Tibial nerve (tissue), 4 donors: Measurements from ENCODE around the gene MTTP. TPM values are rescaled to one million over a fixed set of nuclear protein-coding genes. Genes with fewer than 3 reads are reported as not detected.

Source experiments
- DNase-seq, 2 donors: peaks; one replicate each; pipeline ENCODE4 v3.0.0-alpha.2; 2019; ENCODE audit warnings: low spot score in 2 of 2
- H3K27ac ChIP-seq, 4 donors: fragments of 200-600 bp; sonication (generic) in 3 of 4; one replicate each; pipeline ENCODE4 v1.5.1; 2017 to 2019; ENCODE audit warnings: mild to moderate bottlenecking in 1 of 4
- H3K27me3 ChIP-seq, 2 donors: fragments of 200-600 bp; sonication (generic) in 1 of 2; one replicate each; pipeline versions ENCODE4 v1.5.1 to v1.6.0; 2017 to 2019
- H3K36me3 ChIP-seq, 3 donors: fragments of 200-600 bp; sonication (generic); one replicate each; pipeline ENCODE4 v1.5.1; 2018 to 2019
- H3K4me1 ChIP-seq, 4 donors: fragments of 200-600 bp; sonication (generic) in 3 of 4; one replicate each; pipeline ENCODE4 v1.5.1; 2017 to 2019
- H3K4me3 ChIP-seq, 4 donors: fragments of 200-600 bp; sonication (generic) in 3 of 4; one replicate each; pipeline ENCODE4 v1.5.1; 2017 to 2019; ENCODE audit warnings: mild to moderate bottlenecking in 1 of 4, moderate library complexity in 1 of 4
- H3K9me3 ChIP-seq, 4 donors: fragments of 200-600 bp; sonication (generic) in 3 of 4; one replicate each; pipeline ENCODE4 v1.5.1; 2017 to 2019
- EP300 ChIP-seq, 2 donors: sonication (generic); formaldehyde crosslinking; IDR thresholded peaks; one replicate each; pipeline ENCODE4 v1.6.1; 2017; ENCODE audit warnings: antibody characterized with exemption in 2 of 2, mild to moderate bottlenecking in 1 of 2
- POLR2A ChIP-seq, 2 donors: fragments of 450-650 bp; IDR thresholded peaks; one replicate each; pipeline ENCODE4 v1.6.1; 2017; ENCODE audit warnings: antibody characterized with exemption in 2 of 2, mild to moderate bottlenecking in 2 of 2, moderate library complexity in 2 of 2
- WGBS, 2 donors: methylation state at CpG; one replicate each; pipeline ENCODE4 v1.1.5; 2018; 5-methylcytosine and 5-hydroxymethylcytosine counted together
- total RNA-seq, 4 donors: library from RNA; depleted of rRNA; stranded (reverse); fragments of >200 nt; gene quantifications; one replicate each; pipeline ENCODE4 v1.1.0, GENCODE V29; 2016
- TF ChIP-seq, protein P1 (sequence below), 5 experiments: fragments of 200-600 bp in 3 of 5; fragments of 450-650 bp in 2 of 5; sonication (generic) in 3 of 5; IDR thresholded peaks; one replicate each; pipeline ENCODE4 v1.5.1; 2016 to 2019; ENCODE audit warnings: antibody characterized with exemption in 5 of 5, mild to moderate bottlenecking in 3 of 5, moderate library complexity in 2 of 5

Gene MTTP
- total RNA-seq, 4 donors from 2014 or later, result 0.22 to 0.59 TPM; not detected in 2

DNA sequence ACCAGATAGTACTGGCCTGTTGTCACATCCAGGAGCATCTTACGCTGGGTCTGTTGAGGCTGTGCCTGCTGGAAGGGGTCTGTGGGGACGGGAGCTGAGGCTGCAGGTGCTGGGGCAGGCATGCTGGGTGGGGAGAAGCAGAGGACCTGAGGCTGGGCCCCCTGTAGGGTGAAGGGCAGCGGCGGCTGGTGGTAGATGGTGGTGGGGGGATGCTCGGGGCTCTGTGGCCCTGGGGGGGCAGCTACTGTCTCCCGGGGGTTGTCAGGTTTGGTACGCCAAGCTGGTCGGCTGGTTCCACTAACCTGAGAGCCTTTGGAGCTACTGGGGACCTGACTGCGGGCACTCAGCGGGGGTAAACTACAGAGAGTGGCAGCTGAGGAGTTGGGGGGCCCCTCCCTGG, 75.2 kb downstream of the MTTP start:
- no peak for TF ChIP-seq EP300 (IDR thresholded peaks at IDR 0.05)
- TF ChIP-seq POLR2A (IDR thresholded peaks at IDR 0.05), result no peak
- no peak for DNase-seq
- Histone ChIP-seq H3K36me3 (no peaks in the 10 kb centered on the region), H3K4me3 (no peak overlapping the region), H3K27me3 (no peaks in the 10 kb centered on the region), H3K9me3 (peaks cover 0 to 5% (median 0%) of the 10 kb centered on the region in 4 donors), H3K27ac (no peak overlapping the region), H3K4me1 (peaks cover 0 to 2% (median 0%) of the 10 kb centered on the region in 4 donors)
- WGBS, 2 donors, result 88 to 89% methylated on average over 5 to 10 of the region's 10 CpGs

DNA sequence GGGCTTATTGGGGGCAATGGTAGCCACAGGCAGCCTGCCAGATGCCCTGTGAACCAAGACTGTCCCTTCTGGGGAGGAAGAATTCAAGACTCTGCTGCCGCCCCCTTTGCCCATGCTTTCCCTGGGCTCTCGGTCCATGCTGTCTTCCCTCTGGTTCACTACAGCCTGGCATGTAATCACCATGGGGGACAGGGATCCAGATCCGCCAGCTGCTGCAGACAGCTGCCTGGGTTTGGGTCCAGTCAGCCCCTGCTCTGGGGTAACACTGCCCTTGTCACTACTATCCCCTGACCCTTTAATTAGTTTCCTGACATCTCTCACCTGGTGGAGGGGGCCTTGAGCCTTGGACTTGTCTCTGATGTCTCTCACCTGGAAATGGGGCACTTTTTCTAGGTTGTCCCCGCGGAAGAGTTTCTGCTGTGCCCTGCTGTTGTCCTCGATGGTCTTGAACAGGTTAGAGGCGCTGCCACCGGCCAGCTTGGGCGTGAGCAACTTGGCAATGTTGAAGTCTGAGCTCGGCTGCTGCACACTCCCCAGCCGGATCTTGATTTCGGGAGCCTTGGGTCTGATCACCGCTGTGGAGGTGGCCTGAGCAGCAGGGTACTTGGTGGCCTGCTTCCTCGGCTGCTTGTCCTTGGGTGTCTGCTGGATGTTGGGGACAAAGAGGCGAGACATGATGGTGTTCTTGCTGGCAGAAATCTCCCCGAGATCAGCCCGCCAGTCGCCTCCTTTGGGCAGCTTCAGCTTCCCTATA, 76.6 kb downstream of the MTTP start:
- Histone ChIP-seq H3K27me3 (no peaks in the 10 kb centered on the region), H3K27ac (no peak overlapping the region), H3K4me3 (no peak overlapping the region), H3K4me1 (no peaks in the 10 kb centered on the region), H3K9me3 (peaks cover 0 to 5% (median 0%) of the 10 kb centered on the region in 4 donors), H3K36me3 (no peaks in the 10 kb centered on the region)
- WGBS, 2 donors, result 93 to 96% methylated on average over 17 to 18 of the region's 18 CpGs
- TF ChIP-seq, protein P1, sequence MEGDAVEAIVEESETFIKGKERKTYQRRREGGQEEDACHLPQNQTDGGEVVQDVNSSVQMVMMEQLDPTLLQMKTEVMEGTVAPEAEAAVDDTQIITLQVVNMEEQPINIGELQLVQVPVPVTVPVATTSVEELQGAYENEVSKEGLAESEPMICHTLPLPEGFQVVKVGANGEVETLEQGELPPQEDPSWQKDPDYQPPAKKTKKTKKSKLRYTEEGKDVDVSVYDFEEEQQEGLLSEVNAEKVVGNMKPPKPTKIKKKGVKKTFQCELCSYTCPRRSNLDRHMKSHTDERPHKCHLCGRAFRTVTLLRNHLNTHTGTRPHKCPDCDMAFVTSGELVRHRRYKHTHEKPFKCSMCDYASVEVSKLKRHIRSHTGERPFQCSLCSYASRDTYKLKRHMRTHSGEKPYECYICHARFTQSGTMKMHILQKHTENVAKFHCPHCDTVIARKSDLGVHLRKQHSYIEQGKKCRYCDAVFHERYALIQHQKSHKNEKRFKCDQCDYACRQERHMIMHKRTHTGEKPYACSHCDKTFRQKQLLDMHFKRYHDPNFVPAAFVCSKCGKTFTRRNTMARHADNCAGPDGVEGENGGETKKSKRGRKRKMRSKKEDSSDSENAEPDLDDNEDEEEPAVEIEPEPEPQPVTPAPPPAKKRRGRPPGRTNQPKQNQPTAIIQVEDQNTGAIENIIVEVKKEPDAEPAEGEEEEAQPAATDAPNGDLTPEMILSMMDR (IDR thresholded peaks at IDR 0.05), result no peak
- no peak for TF ChIP-seq EP300 (IDR thresholded peaks at IDR 0.05)
- no peak for TF ChIP-seq POLR2A (IDR thresholded peaks at IDR 0.05)
- DNase-seq, result no peak

DNA sequence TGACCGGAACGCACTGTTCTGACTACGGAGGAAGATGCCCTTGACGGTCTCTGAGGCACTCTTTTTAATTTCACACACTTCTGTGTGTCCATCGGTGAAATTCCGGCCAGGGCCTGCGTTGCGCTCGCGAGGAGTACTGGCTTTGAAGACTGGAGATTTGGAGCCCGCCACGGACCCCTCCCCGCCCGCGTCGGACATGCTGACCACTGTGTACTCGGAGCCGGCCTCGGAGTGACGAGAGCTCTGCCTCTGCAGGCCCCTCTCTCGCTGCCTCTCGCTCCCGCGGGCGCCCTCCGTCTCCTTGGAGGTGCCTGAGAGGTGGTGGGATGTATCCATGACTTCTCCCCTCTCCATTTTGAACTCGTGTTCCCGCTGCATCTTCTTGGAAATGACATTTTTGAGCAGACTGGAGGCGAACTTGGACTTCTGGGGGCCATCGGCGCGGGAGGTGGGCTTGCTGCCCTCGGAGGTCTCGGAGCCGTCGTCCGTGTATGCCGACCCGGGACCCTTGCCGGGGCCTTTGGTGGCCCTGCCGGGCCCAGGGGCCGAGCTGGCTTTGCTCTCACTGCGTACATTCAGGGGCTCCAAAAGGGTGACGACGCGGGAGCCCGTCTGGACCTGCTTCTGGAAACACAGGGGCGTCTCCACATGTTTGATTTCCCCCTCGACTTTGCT, 77.3 kb downstream of the MTTP start:
- 95 to 97% methylated on average over 46 to 49 of the region's 49 CpGs for WGBS, 2 donors
- Histone ChIP-seq H3K27ac (no peak overlapping the region), H3K36me3 (no peaks in the 10 kb centered on the region), H3K27me3 (no peaks in the 10 kb centered on the region), H3K4me3 (no peak overlapping the region), H3K4me1 (no peaks in the 10 kb centered on the region), H3K9me3 (peaks cover 0 to 5% (median 0%) of the 10 kb centered on the region in 4 donors)
- TF ChIP-seq, protein P1 (IDR thresholded peaks at IDR 0.05), result no peak
- TF ChIP-seq EP300 (IDR thresholded peaks at IDR 0.05) (no peak), POLR2A (IDR thresholded peaks at IDR 0.05) (no peak)
- no peak for DNase-seq

DNA sequence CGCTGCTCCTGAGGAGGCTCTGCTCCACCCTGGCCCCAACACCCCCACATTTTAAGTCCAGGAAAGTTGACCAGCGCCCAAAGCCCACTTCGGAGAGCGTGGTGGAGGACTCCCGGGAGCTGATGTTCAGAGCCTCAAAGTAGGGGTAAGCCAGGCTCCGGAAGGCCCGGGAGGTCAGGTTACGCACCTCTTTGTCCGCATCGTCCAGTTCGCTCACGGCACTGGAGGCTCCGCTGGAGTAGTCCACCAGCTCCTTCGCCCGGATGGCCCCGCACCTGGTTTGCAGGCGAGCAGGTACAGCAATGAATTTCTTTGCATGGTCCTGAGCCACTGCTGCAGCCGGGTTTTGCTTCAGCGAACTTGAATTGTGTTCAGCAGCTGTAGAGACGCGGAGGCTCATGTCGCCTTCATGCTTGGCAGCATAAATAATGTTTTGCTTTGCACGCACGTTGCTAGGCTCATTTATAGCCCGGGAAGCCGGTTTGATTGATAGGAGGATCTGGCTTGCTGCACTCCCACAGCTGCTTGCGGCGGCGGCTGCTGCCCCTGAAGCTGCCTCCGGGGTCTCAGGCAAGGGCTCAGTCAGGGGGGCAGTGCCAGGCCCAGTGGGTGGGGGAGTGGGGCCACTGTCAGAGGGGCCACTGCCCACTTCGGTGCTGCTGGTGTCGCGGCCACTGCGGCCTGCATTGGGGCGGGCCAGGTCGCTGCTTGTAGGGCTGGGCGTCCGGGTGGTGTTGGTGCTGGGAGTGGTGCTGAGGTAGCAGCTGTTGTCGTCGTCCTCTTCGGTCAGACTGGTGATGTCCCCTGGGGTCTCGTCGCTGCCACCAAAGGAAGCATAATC, 78.2 kb downstream of the MTTP start:
- no peaks in the 10 kb centered on the region for H3K36me3 ChIP-seq
- TF ChIP-seq, protein P1 (IDR thresholded peaks at IDR 0.05), result no peak
- TF ChIP-seq EP300 (IDR thresholded peaks at IDR 0.05) (no peak), POLR2A (IDR thresholded peaks at IDR 0.05) (no peak)
- DNase-seq, result no peak
- no peak overlapping the region for H3K4me3 ChIP-seq
- H3K27ac ChIP-seq, result no peak overlapping the region
- no peaks in the 10 kb centered on the region for H3K4me1 ChIP-seq
- WGBS, 2 donors, result 94 to 96% methylated on average over 37 to 43 of the region's 43 CpGs
- no peaks in the 10 kb centered on the region for H3K27me3 ChIP-seq
- H3K9me3 ChIP-seq, result peaks cover 0 to 5% (median 0%) of the 10 kb centered on the region in 4 donors

DNA sequence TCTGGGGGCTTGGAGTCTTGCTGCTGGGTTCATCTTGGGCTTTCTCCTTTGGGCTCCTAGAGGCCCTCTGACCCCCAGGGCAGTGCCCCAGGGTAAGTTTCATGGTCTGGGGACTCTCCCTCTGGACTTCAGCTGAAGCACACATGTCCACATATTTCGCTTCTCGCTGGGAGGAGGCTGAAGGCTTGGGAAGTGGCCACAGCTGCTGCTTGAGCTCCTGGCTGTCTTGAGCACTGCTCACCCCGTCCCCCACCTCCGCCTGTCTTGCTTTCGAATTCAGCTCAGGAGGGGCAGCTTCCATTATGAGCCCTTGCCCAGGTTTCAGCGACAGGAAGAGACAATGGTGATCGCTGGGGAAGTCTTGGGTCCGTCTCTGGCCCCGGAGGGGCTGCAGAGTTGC, 79.3 kb downstream of the MTTP start:
- Histone ChIP-seq H3K4me1 (no peaks in the 10 kb centered on the region), H3K27ac (no peak overlapping the region), H3K9me3 (peaks cover 0 to 5% (median 0%) of the 10 kb centered on the region in 4 donors), H3K36me3 (no peaks in the 10 kb centered on the region), H3K4me3 (no peak overlapping the region), H3K27me3 (no peaks in the 10 kb centered on the region)
- 92 to 93% methylated on average over 8 to 9 of the region's 9 CpGs for WGBS, 2 donors
- DNase-seq, result no peak
- no peak for TF ChIP-seq EP300 (IDR thresholded peaks at IDR 0.05)
- TF ChIP-seq, protein P1 (IDR thresholded peaks at IDR 0.05), result no peak
- no peak for TF ChIP-seq POLR2A (IDR thresholded peaks at IDR 0.05)
